ENCODE results near the gene SPATS2L.

Gene SPATS2L

GRCh38 chr2:200422071-200422470 is 115.6 kb downstream of the SPATS2L start:
- TF ChIP-seq, protein P1, sequence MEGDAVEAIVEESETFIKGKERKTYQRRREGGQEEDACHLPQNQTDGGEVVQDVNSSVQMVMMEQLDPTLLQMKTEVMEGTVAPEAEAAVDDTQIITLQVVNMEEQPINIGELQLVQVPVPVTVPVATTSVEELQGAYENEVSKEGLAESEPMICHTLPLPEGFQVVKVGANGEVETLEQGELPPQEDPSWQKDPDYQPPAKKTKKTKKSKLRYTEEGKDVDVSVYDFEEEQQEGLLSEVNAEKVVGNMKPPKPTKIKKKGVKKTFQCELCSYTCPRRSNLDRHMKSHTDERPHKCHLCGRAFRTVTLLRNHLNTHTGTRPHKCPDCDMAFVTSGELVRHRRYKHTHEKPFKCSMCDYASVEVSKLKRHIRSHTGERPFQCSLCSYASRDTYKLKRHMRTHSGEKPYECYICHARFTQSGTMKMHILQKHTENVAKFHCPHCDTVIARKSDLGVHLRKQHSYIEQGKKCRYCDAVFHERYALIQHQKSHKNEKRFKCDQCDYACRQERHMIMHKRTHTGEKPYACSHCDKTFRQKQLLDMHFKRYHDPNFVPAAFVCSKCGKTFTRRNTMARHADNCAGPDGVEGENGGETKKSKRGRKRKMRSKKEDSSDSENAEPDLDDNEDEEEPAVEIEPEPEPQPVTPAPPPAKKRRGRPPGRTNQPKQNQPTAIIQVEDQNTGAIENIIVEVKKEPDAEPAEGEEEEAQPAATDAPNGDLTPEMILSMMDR (IDR thresholded peaks at IDR 0.05; ENCODE audit: extremely low read depth, missing control alignments): no peak
- DNase-seq (ENCODE audit: low spot score): no peak

- no peak for DNase-seq (ENCODE audit: low spot score)
- TF ChIP-seq, protein P1 (IDR thresholded peaks at IDR 0.05; ENCODE audit: extremely low read depth, missing control alignments): no peak
Observed at GRCh38 chr2:200422532-200423261, 116.2 kb downstream of the SPATS2L start.

- DNase-seq (ENCODE audit: low spot score): no peak
- TF ChIP-seq, protein P1 (IDR thresholded peaks at IDR 0.05; ENCODE audit: extremely low read depth, missing control alignments): no peak
Observed at GRCh38 chr2:200423541-200423940, 117.0 kb downstream of the SPATS2L start.

- TF ChIP-seq, protein P1 (IDR thresholded peaks at IDR 0.05; ENCODE audit: extremely low read depth, missing control alignments): no peak
- DNase-seq (ENCODE audit: low spot score): no peak
Observed at GRCh38 chr2:200425026-200425821, 118.7 kb downstream of the SPATS2L start.

DNA sequence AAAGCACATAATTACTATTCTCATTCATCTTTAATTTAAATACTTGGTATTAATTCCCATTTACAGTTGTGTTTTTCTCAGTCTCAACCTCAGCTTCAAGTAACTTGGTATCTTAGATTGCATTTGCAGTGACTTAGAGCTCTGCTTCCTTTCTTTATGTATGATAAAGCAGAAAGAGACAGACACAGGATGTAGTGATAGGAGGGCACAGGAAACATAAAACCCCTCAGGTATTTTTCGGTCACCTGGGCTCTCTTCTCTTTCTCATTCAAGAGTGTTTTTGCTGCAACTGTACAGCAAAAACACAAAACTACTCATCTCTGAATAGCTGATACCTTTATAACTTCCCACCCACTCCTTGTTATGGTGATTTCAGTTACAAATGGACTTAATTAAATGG is 120.3 kb downstream of the SPATS2L start:
- DNase-seq (ENCODE audit: low spot score): no peak
- TF ChIP-seq, protein P1 (IDR thresholded peaks at IDR 0.05; ENCODE audit: extremely low read depth, missing control alignments): no peak

GRCh38 chr2:200428961-200429665 is 122.6 kb downstream of the SPATS2L start:
- TF ChIP-seq, protein P1 (IDR thresholded peaks at IDR 0.05; ENCODE audit: extremely low read depth, missing control alignments): no peak
- peak; percentile 26 for DNase-seq (ENCODE audit: low spot score)

GRCh38 chr2:200430017-200430416 is 123.5 kb downstream of the SPATS2L start:
- TF ChIP-seq, protein P1 (IDR thresholded peaks at IDR 0.05; ENCODE audit: extremely low read depth, missing control alignments): no peak
- no peak for DNase-seq (ENCODE audit: low spot score)
